NCI-H187 treated with DMSO at 0.1 percent for 48 hours (cell line): Measurements from ENCODE around the gene DLG4.

Experiments used
- DNase-seq: peaks from one replicate; lab custom pipeline; 2025; lab: John Stamatoyannopoulos, UW

Gene DLG4

DNA sequence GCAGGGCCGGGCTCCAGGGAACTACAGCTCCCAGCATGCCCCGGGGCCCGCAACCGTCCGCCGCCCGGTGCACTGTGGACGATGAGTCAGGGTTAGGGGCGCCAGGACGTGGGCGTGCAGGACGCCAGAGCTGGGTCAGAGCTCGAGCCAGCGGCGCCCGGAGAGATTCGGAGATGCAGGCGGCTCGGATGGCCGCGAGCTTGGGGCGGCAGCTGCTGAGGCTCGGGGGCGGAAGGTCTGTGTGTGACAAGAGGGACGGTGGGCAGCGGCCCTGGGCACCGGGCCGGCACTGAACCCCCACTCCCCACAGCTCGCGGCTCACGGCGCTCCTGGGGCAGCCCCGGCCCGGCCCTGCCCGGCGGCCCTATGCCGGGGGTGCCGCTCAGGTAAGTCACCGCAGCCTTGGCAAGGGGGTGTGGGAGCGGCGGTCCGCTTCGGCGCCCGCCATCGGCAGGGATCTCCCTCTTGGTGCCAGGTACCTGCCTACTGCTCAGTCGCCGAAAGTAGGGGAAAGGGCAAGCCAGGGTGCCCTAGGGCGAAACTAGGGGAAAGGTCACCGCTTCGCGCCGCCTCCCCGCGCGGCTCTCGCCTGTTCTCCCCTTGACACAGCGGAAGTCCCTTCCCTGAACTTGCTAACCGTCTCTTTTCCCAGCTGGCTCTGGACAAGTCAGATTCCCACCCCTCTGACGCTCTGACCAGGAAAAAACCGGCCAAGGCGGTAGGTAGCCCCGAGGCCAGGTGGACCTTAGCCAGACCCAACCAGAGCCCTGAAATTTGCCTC, at the start of gene DLG4, which contains the start of gene ACADVL:
TSS of gene DLG4 (minus strand) at position 25 of the 781 bp plus-strand sequence.
TSS of gene ACADVL (plus strand) at position 127 of the 781 bp plus-strand sequence. CDS start at position 174, 47 bp downstream.
- DNase-seq: no peak

- DNase-seq: no peak
Observed at GRCh38 chr17:7266784-7267183, 47.1 kb upstream of the DLG4 start.

DNA sequence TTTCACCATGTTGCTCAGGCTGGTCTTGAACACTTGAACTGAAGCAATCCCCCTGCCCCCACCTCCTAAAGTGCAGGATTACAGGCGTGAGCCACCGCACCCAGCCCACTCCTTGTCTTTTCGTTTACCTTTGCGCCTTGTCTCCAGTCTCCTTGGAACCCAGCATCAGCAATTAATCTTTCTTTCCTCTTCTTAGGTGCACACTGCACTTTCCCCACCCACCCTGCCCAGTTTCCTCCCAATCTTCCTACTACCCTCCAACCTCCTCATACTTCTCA, 44.1 kb upstream of the DLG4 start:
- no peak for DNase-seq

DNA sequence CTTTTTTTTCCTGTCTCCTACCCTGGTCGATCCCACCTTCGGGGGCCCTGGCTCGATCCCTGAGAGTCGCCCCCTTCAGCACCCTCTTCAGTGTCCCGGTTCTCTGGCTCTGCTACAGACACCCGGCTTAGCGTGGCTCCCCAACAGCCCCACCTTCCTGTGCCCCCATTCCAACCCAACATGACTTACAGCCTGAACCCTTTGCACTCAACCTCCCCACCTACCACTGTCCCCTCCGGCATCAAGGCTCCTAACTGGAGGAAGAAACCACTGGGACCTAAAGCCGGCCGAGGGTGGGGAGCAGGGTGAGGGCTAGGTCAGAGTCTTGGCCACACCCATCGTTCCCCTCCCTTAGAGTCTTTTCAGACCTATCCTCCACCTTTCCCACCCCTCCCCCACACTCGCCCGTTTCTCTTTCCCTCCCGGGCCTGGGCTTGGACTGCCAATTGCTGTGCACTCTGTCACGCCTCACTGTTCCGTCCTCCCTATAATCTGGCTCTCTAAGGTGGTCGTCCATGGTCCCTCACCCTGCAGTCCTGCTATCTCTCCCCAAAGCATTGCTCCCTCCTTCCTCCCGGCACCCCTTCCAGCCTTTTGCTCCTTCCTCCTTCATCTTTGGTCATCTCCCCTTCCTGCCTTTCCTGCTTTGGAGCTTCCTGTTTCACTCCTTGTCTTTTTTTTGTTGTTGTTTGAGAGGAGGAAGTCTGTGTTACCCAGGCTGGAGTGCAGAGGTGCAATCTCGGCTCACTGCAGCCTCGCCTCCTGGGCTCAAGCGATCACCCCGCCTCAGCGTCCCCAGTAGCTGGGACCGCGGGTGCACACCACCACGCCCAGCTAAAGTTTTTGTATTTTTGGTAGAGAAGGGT, 43.5 kb upstream of the DLG4 start:
- DNase-seq: no peak

DNA sequence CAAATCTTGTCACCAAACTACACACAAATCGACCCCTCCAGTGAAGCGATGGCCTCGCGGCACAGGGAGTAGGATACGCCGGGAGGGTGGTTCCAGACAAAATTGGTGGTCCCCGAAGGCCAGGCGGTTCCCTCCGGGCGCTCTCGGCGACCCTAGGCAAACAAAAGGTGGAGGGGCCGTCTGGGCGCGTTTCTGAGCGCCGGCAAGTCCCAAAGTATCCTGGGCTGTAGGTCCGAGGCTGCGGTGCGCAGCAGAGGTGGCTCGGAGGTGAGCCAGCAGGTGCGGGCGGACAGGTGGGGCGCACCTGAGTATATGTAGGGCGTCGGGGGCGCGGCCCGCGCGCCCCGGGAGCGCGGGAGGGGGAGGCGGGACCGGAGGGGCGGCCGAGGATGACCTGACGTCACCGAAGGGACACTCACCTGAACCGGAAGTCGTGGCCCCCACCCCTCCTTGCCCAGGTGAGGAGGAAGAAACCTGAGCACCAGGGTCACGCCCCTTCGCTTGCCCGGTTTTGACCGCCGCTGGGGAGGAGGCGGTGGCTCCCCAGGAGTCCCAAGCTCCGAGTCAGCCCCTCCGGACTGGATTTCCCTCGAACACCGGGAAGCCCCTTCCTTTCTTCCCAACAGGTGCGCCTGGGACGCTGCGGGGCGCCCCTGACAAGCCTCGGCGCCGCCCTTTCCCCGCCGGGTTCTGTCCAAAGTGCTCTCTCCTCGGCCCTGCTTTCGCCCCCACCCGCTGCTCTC, 42.7 kb upstream of the DLG4 start, which contains the start of gene CLDN7:
TSS of gene CLDN7 (minus strand) at position 287 of the 743 bp plus-strand sequence. CDS start 435 bp downstream, outside the sequence.
- DNase-seq: peak; percentile 29

- DNase-seq: no peak
Observed at GRCh38 chr17:7261379-7262191, 41.9 kb upstream of the DLG4 start.

GRCh38 chr17:7260651-7261378, 41.2 kb upstream of the DLG4 start:
- no peak for DNase-seq

DNA sequence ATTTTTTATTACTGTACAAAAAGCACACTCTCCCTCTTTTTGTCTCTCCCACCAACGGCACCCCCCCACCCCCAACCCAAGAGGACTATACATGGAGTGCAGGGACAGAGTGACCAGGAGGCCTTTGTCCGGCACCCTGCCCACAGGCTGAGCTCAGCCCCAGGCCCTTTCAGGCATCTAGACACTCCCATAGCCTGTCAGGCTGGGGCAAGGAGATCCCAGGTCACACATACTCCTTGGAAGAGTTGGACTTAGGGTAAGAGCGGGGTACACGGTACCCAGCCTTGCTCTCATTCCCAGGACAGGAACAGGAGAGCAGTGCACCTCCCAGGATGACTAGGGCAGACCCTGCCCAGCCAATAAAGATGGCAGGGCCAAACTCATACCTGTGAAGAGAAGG, 40.5 kb upstream of the DLG4 start:
- DNase-seq: no peak

DNA sequence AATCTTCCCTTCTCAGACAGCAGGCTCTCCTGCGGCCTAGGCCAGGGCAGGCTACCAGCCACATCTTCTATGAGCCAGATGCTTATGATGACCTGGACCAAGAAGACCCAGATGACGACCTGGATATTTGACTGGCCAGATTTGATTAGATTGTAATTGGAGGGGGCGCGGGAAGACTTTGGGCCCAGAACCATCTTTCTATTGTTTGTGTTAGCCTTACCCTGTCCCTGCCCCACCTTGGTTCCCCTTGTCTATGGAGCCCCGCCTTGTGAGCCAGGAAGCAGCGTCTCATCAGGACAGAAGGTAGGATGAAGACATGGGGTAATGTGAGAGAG, 39.9 kb upstream of the DLG4 start:
- no peak for DNase-seq

- DNase-seq: no peak
Observed at GRCh38 chr17:7258731-7259554, 39.3 kb upstream of the DLG4 start.

GRCh38 chr17:7256766-7257456, 37.3 kb upstream of the DLG4 start:
- DNase-seq: no peak

DNA sequence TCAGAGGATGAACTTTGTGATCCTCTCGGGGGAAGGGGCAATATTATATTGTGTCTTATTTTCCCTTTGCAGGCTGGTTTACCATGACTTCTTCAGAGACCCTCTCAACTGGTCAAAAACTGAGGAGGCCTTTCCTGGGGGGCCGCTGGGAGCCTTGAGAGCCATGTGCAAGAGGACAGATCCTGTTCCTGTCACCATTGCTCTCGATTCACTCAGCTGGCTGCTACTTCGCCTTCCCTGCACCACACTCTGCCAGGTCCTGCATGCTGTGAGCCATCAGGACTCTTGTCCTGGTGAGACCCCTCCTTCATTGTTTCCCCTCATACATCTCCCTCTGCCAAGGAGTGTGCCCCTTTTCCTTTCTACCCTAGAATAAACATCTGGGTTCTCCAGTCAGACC, 34.9 kb upstream of the DLG4 start:
- DNase-seq: no peak

DNA sequence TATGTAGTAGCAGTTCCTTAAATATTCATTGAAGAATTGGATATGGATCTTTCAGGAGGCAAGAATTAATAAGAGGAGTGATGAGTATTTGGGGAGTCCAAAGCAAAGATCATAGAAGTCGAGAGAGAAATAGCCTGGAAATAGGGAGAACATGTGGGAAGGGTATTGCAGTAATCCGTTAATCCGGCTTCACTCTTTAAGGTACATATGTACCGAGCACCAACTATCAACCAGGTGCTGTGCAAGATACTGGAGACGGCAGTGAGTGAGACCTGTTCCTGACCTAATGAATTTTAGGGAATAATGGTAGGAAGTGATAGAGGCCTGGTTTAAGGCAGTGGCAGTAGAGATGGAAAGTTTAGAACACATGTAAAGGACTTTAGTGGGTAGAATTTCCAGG, 33.4 kb upstream of the DLG4 start:
- no peak for DNase-seq

- DNase-seq: no peak
Observed at GRCh38 chr17:7252176-7253043, 32.8 kb upstream of the DLG4 start, which contains the start of gene ELP5. Gene ELP5, plus strand, starts transcription at chr17:7252215. Its CDS starts 336 bp downstream, at chr17:7252551.

- peak; percentile 87 for DNase-seq
Observed at GRCh38 chr17:7251661-7252175, 32.1 kb upstream of the DLG4 start, which contains the start of gene CTDNEP1. Gene CTDNEP1, minus strand, starts transcription at chr17:7251734. Its CDS starts 438 bp downstream, at chr17:7251296.

GRCh38 chr17:7250695-7251627, 31.3 kb upstream of the DLG4 start:
- DNase-seq: no peak

DNA sequence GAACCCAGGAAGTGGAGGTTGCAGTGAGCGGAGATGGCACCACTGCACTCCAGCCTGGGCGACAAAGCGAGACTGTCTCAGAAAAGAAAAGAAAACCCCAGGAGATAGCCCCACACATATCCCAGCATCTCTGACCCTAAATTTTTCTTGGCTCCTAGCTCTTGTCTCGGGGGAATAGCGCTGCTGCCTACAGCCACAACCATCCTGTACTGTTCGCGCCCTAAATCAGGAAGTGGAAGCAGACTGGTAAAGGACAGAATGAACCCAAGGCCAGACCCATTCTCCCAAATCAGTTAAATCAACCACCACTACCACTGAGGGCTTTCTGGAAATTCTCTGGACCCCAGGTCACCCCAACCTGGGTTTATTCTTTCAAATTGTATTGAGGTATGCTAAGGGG, 30.2 kb upstream of the DLG4 start:
- no peak for DNase-seq
